ENCODE data around the gene PRKCQ.

GRCh38 chr10:6610647-6611046, 30.6 kb upstream of the PRKCQ start:
- no peak for TF ChIP-seq JUN (IDR thresholded peaks at IDR 0.05; ENCODE audit: low read depth, low read length)
- TF ChIP-seq POLR2A (IDR thresholded peaks at IDR 0.05; ENCODE audit: control extremely low read depth in 1 of 2, low read depth in 2 of 2, low read length in 2 of 2): no peak
- no peak for TF ChIP-seq SAP30 (IDR thresholded peaks at IDR 0.05; ENCODE audit: insufficient read depth, insufficient replicate concordance, low read length)
- TF ChIP-seq, protein P1, sequence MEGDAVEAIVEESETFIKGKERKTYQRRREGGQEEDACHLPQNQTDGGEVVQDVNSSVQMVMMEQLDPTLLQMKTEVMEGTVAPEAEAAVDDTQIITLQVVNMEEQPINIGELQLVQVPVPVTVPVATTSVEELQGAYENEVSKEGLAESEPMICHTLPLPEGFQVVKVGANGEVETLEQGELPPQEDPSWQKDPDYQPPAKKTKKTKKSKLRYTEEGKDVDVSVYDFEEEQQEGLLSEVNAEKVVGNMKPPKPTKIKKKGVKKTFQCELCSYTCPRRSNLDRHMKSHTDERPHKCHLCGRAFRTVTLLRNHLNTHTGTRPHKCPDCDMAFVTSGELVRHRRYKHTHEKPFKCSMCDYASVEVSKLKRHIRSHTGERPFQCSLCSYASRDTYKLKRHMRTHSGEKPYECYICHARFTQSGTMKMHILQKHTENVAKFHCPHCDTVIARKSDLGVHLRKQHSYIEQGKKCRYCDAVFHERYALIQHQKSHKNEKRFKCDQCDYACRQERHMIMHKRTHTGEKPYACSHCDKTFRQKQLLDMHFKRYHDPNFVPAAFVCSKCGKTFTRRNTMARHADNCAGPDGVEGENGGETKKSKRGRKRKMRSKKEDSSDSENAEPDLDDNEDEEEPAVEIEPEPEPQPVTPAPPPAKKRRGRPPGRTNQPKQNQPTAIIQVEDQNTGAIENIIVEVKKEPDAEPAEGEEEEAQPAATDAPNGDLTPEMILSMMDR (IDR thresholded peaks at IDR 0.05; ENCODE audit: control extremely low read depth in 1 of 3, insufficient read depth in 1 of 3, low read depth in 1 of 3, low read length in 3 of 3): no peak
- no peak for TF ChIP-seq RXRA (IDR thresholded peaks at IDR 0.05; ENCODE audit: insufficient read depth, low read depth, low read length)
- TF ChIP-seq EP300 (IDR thresholded peaks at IDR 0.05; ENCODE audit: borderline replicate concordance in 1 of 2, low read depth in 2 of 2, low read length in 2 of 2): no peak
- TF ChIP-seq POLR2AphosphoS5 (IDR thresholded peaks at IDR 0.05; ENCODE audit: low read depth, low read length): no peak
